Calu3 (cell line): ENCODE data around the gene TGFBR2. TPM values are rescaled to one million over a fixed set of nuclear protein-coding genes. Genes with fewer than 3 reads are reported as not detected.

Experiments
- BruUV-seq: library from RNA; stranded (reverse); fragments of 400-500 nt; replicated peaks from 2 replicates; lab custom pipeline; 2021; lab: Mats Ljungman, UMichigan
- CTCF ChIA-PET: fragments of 300-600 bp; sonication (Branson Sonifier 250); formaldehyde crosslinking; loops from one replicate; lab custom pipeline; 2022; ENCODE audit warnings: antibody characterized with exemption; lab: Charles Lee
- DNase-seq: peaks from one replicate; pipeline ENCODE4 v3.0.0; 2022
- H3K27ac Mint-ChIP-seq: one replicate; pipeline ENCODE4 v1.8.0; 2022; ENCODE audit warnings: mixed read lengths; ENCODE audit not compliant: unreplicated experiment
- H3K27me3 Mint-ChIP-seq: one replicate; pipeline ENCODE4 v1.8.0; 2022; ENCODE audit warnings: mixed read lengths; ENCODE audit not compliant: unreplicated experiment
- H3K36me3 Mint-ChIP-seq: one replicate; pipeline ENCODE4 v1.8.0; 2022; ENCODE audit warnings: mild to moderate bottlenecking, moderate library complexity, mixed read lengths; ENCODE audit not compliant: insufficient read depth, unreplicated experiment
- H3K4me1 Mint-ChIP-seq: one replicate; pipeline ENCODE4 v1.8.0; 2022; ENCODE audit warnings: mild to moderate bottlenecking, low read depth, mixed read lengths; ENCODE audit not compliant: unreplicated experiment
- H3K4me3 Mint-ChIP-seq: one replicate; pipeline ENCODE4 v1.8.0; 2022; ENCODE audit warnings: mild to moderate bottlenecking, low read depth, moderate library complexity, mixed read lengths; ENCODE audit not compliant: unreplicated experiment
- H3K9me3 Mint-ChIP-seq: one replicate; pipeline ENCODE4 v1.8.0; 2022; ENCODE audit warnings: low read depth, mixed read lengths; ENCODE audit not compliant: unreplicated experiment
- CTCF ChIP-seq: fragments of 200-600 bp; IDR thresholded peaks from one replicate; pipeline ENCODE4 v1.8.0; 2022; ENCODE audit warnings: antibody characterized with exemption; ENCODE audit not compliant: unreplicated experiment
- intact Hi-C: fragments of 100-400 bp; cut with micrococcal nuclease; formaldehyde crosslinking; loops from one replicate; pipeline ENCODE4 v1.10.0; 2022; ENCODE audit not compliant: unreplicated experiment
- total RNA-seq: library from RNA; stranded (reverse); gene quantifications from 2 replicates; pipeline ENCODE4 v1.2.3, GENCODE V29; 2022

TGFBR2 gene
- total RNA-seq, 1 experiment from 2014 or later = 105 TPM

GRCh38 chr3:30586096-30586805, 20.1 kb upstream of the TGFBR2 start:
- no peak for TF ChIP-seq CTCF
- H3K27ac Mint-ChIP-seq = peak overlapping the region; percentile 71
- no peak overlapping the region for H3K4me3 Mint-ChIP-seq
- DNase-seq = no peak
- peaks cover 55% of the 10 kb centered on the region for H3K4me1 Mint-ChIP-seq
- intact Hi-C loops = no loop called here
- no peaks in the 10 kb centered on the region for H3K36me3 Mint-ChIP-seq
- CTCF ChIA-PET = no interaction called here
- no peaks in the 10 kb centered on the region for H3K27me3 Mint-ChIP-seq
- no TSS peak for BruUV-seq
- peaks cover 2% of the 10 kb centered on the region for H3K9me3 Mint-ChIP-seq

- no peaks in the 10 kb centered on the region for H3K36me3 Mint-ChIP-seq
- H3K27me3 Mint-ChIP-seq = no peaks in the 10 kb centered on the region
- no TSS peak for BruUV-seq
- intact Hi-C loops = no loop called here
- no peak overlapping the region for H3K4me3 Mint-ChIP-seq
- TF ChIP-seq CTCF = no peak
- peaks cover 2% of the 10 kb centered on the region for H3K9me3 Mint-ChIP-seq
- peaks cover 48% of the 10 kb centered on the region for H3K4me1 Mint-ChIP-seq
- no peak for DNase-seq
- H3K27ac Mint-ChIP-seq = peak overlapping the region; percentile 71
- CTCF ChIA-PET = no interaction called here
Observed at GRCh38 chr3:30586806-30587486, 19.5 kb upstream of the TGFBR2 start.

GRCh38 chr3:30587904-30588303, 18.5 kb upstream of the TGFBR2 start:
- no TSS peak for BruUV-seq

GRCh38 chr3:30596152-30596551, 10.2 kb upstream of the TGFBR2 start:
- peak overlapping the region; percentile 4 for H3K4me3 Mint-ChIP-seq
- no peaks in the 10 kb centered on the region for H3K27me3 Mint-ChIP-seq
- H3K9me3 Mint-ChIP-seq = no peaks in the 10 kb centered on the region
- BruUV-seq = no TSS peak
- H3K27ac Mint-ChIP-seq = peak overlapping the region; percentile 91
- TF ChIP-seq CTCF = no peak
- DNase-seq = no peak
- CTCF ChIA-PET = interaction anchor here (0.5 kb wide), 1 partner anchor 25 kb away, joined by 4 read pairs; no protein-coding TSS in a partner anchor
- peaks cover 12% of the 10 kb centered on the region for H3K36me3 Mint-ChIP-seq
- peaks cover 39% of the 10 kb centered on the region for H3K4me1 Mint-ChIP-seq
- intact Hi-C loops = loop anchor here (5.0 kb wide), 1 partner anchor 104 kb away; no protein-coding TSS in a partner anchor

More at GRCh38 chr3:30587904-30588303, 18.5 kb upstream of the TGFBR2 start:
- no peak for TF ChIP-seq CTCF
- no peak for DNase-seq
- intact Hi-C loops = no loop called here
- H3K4me1 Mint-ChIP-seq = peaks cover 44% of the 10 kb centered on the region
- H3K36me3 Mint-ChIP-seq = no peaks in the 10 kb centered on the region
- no peak overlapping the region for H3K27ac Mint-ChIP-seq
- H3K4me3 Mint-ChIP-seq = no peak overlapping the region
- CTCF ChIA-PET = no interaction called here
- no peaks in the 10 kb centered on the region for H3K27me3 Mint-ChIP-seq
- peaks cover 2% of the 10 kb centered on the region for H3K9me3 Mint-ChIP-seq
